H1 (cell line): ENCODE data around the gene SNX30.

Experiments used
- ATF2 ChIP-seq: IDR thresholded peaks from 2 replicates; pipeline ENCODE4 v1.6.1; 2012; ENCODE audit warnings: low read length, inconsistent platforms
- BACH1 ChIP-seq: IDR thresholded peaks from 2 replicates; pipeline ENCODE4 v1.6.1; 2012; ENCODE audit warnings: low read length, improper control_type of control experiment
- CREB1 ChIP-seq: IDR thresholded peaks from 2 replicates; pipeline ENCODE4 v1.6.1; 2012; ENCODE audit warnings: inconsistent platforms
- CTCF ChIP-seq, 3 experiments: IDR thresholded peaks; 1 replicate in 2 of 3; 2 replicates in 1 of 3; pipeline versions ENCODE4 v1.5.1 to v1.6.1; 2011; ENCODE audit warnings: low read length in 3 of 3, mild to moderate bottlenecking in 3 of 3, inconsistent platforms in 2 of 3, low read depth in 1 of 3, moderate library complexity in 1 of 3; ENCODE audit not compliant: insufficient read depth in 1 of 3; ENCODE audit errors: control extremely low read depth in 1 of 3
- EZH2 ChIP-seq: fragments of 200-600 bp; sonication (generic); IDR thresholded peaks from 2 replicates; pipeline ENCODE4 v1.7.1; 2012; ENCODE audit warnings: low read depth, mild to moderate bottlenecking, moderate library complexity, low read length, inconsistent platforms; ENCODE audit not compliant: severe bottlenecking
- RAD21 ChIP-seq, 2 experiments: IDR thresholded peaks in 1 of 2; conservative IDR thresholded peaks in 1 of 2; 2 replicates each; pipeline ENCODE4 v1.6.1; 2011; ENCODE audit warnings: low read depth in 2 of 2, low read length in 2 of 2, improper control_type of control experiment in 1 of 2, inconsistent platforms in 1 of 2, mild to moderate bottlenecking in 1 of 2, moderate library complexity in 1 of 2
- RFX5 ChIP-seq: IDR thresholded peaks from 2 replicates; pipeline ENCODE4 v1.6.1; 2011; ENCODE audit warnings: low read depth, low read length, improper control_type of control experiment, borderline replicate concordance
- RXRA ChIP-seq: IDR thresholded peaks from 2 replicates; pipeline ENCODE4 v1.6.1; 2011; ENCODE audit warnings: low read depth, mild to moderate bottlenecking, low read length, moderate library complexity; ENCODE audit not compliant: insufficient read depth
- ZNF274 ChIP-seq: IDR thresholded peaks from 2 replicates; pipeline ENCODE4 v1.7.0; 2012; ENCODE audit warnings: low read length, borderline replicate concordance; ENCODE audit errors: extremely low read depth

- TF ChIP-seq CTCF (IDR thresholded peaks at IDR 0.05; ENCODE audit: control extremely low read depth in 1 of 3, insufficient read depth in 1 of 3, low read depth in 1 of 3, low read length in 3 of 3): no peak
- no peak for TF ChIP-seq ATF2
- TF ChIP-seq RFX5: no peak
- no peak for TF ChIP-seq ZNF274
- no peak for TF ChIP-seq EZH2
- TF ChIP-seq BACH1: no peak
- TF ChIP-seq CREB1: no peak
- no peak for TF ChIP-seq RAD21 (IDR thresholded peaks at IDR 0.05 in 1 of 2, conservative IDR thresholded peaks at IDR 0.05 in 1 of 2; ENCODE audit: low read depth in 2 of 2, low read length in 2 of 2)
- TF ChIP-seq RXRA: no peak
These were observed 135.8 kb downstream of the SNX30 start for GRCh38 chr9:112886351-112886750.
